NOMO-1 (cell line): Measurements from ENCODE around the gene CHMP6.
A peak's percentile ranks its signal among the peaks of the same experiment; 100 is the strongest.

Experiments
- DNase-seq, 2 experiments: peaks; one replicate each; lab custom pipeline; 2025; ENCODE audit not compliant: unreplicated experiment in 2 of 2; lab: John Stamatoyannopoulos, UW

CHMP6 gene

GRCh38 chr17:80992077-80992947, 671 bp downstream of the CHMP6 start:
- DNase-seq: no peak

GRCh38 chr17:80992948-80993624, 1.4 kb downstream of the CHMP6 start:
- DNase-seq: peak in 1 of 2 experiments; percentile 50

DNA sequence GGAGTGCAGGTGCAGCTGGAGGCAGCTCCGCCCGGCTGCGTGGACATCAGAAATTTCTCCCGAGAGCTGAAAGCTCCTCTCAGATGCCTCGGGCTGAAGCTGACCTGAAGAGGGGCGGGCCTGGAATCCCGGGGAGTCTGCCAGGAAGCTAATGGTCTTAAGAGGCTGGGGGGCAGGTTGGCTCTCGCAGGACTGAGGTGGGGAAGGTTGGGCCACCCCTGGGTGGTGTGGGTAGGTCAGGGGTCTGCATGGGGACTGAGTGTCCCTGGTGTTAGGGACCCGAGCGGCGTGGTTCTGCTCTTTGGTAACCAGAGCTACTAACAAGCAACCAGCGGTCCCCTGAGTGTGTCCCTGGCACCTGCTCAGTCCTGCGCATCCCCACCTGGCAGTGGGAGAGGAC, 3.5 kb downstream of the CHMP6 start:
- DNase-seq: no peak

GRCh38 chr17:80996422-80997305, 5.0 kb downstream of the CHMP6 start:
- no peak for DNase-seq

DNA sequence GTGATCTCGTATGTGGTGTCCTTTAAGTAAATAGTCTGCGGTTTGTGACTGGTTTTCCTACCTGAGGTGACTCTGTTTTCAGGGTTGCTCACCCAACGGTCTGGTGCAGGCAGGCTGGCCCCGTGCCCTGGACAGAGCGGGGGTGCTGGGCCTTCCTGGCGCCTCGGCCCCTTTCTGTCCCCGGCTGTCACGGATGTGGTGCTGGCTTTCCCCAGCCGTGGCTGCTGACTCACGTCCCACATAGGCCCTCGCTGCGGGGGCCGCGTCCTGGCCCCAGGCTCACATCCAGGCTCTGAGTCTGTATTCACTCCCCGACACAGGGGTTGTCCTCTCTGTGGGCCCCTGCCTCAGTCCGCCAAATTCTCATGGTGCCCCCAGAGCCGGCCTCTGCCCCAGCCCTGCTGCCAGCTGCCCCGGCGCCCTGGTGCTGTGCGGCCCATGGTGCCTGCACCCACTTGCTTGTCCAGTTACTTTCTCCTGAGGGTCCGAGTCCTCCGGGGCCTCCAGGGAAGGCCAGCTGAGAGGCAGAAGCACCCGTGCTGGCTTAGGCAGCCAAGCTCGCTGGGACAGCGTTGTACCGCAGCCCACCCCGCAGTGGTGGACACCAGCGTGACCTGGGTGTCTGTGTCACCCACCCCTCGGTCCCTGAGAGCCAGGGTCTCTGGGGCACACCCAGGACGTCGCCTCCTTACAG, 5.9 kb downstream of the CHMP6 start:
- DNase-seq: no peak

GRCh38 chr17:80998118-80998747, 6.6 kb downstream of the CHMP6 start:
- no peak for DNase-seq

DNA sequence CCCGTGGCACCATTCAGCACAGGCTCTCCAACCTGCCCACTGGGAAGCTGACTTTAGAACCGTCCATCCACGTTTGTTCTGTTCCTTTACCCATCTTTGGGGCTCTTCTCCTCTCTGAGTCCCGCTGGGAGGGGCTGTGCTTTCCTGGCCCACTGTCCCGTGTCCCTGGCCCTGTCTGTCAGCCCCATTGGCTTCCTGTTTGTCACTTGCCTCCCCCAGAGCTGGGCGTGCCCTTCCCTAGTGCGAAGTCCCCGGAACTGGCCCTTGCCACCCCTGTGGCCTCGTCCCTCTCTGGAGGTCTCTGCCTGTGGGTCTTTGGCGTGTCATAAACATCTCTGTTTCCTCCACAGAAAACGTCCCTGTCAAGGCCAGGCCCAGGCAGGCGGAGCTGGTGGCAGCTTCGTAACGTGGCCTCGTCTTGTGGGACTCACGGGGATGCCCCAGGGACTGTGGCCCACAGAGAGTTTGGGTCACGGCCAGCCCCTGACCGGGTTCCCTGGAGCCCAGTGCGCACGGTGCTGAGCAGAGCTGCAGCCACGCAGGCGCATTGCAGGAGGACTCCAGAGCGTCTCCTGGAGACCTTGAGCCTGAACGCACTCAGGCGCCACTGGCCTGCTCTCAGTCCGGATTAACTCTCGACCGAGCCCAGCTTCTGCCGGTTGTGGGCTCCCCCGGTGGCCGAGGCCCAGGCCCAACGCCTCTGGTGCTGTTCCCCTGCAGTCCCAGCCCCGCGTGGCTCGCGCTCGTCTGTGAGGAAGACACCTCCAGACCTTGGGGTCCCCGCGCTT, 7.3 kb downstream of the CHMP6 start:
- no peak for DNase-seq

GRCh38 chr17:80999536-81000333, 8.1 kb downstream of the CHMP6 start:
- no peak for DNase-seq

DNA sequence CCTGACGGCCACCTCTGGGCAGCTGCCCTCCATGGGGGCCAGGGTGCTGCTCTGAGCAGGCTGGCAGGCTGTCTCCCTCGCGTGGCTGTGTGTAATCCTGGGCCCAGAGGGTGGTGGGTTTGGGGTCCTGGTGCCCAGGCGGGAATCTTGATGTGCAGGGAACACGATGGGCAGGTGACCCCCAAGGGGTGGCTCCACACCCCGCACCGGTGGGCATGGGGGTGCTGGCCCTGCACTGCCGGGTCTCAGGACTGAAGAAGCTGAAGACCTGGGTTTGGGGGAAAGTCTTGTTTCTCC, 8.6 kb downstream of the CHMP6 start:
- no peak for DNase-seq

GRCh38 chr17:81000631-81001357, 9.2 kb downstream of the CHMP6 start:
- DNase-seq: no peak

- no peak for DNase-seq
Measured at GRCh38 chr17:81002013-81002384, 10.4 kb downstream of the CHMP6 start.

DNA sequence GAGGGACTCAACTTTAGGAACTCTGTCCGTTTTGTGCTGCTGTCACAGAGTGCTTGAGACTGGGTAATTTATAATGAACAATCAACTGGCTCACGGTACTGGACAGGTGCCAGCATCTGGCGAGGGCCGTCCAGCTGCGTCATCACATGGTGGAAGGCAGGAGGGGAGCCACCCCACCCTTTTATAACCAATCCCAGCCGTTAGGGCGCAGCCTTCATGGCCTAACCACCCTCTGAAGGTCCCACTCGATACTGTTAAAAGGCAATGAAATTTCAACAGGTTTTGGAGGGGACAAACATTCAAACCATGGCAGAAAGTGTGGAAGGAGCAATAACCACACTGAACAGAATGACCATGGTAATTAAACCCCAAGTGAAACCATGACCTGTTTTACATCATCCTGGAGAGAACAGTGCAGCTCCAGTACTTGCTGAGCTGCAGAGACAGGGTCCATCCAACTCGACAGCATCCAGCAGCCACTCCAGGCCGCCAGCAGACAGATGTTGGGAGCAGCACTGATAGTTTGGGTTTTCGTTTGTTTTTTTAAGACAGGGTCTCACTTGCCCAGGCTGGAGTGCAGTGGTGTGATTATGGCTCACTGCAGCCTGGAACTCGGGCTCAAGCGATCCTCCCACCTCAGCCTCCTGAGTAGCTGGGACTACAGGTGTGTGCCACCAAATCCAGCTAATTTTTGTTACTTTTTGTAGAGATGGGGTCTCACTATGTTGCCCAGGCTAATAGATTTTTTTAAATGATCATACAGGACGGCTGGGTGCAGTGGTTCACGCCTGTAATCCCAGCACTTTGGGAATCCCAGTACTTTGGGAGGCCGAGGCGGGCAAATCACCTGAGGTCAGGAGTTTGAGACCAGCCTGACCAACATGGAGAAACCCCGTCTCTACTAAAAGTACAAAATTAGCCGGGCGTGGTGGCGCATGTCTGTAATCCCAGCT, 11.0 kb downstream of the CHMP6 start:
- peak in 1 of 2 experiments; percentile 39 for DNase-seq

DNA sequence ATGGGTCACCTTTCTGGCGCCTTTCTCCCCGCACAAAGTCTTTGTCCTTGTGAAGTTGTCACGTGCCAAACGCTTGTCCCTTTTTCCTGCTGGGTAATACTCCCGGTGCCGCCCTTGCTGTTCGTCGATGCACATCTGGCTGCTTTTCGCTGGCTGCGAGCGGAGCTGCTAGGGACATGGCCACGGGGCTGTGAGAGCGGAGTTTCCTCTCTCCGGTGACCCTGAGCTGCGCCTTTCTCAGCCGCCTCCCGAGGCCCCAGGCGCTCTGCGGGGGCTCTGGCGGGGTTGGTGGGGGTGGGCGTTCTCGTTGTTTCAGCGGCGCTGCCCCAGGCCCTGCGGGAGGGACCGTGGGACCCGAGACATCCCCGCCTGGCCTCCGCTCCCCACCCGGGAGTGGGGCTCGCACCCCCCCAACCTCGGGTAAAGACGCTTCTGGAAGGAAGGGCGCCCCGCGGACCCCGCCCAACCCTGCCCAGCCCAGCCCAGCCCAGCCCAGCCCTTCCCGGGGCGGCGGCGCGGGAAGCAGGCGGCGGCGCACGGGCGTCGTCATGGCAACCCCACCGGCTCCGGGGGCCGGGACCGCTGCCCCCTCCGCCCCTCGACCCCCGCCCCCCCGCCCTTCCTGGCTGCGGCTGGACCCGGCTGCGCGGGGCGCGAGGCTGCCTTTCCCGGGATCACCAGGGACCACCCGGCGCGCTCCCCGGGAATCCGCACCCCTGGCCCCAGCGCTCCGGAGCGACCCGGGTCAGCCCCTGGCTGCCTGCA, 12.3 kb downstream of the CHMP6 start:
- peak in 1 of 2 experiments; percentile 22 for DNase-seq

DNA sequence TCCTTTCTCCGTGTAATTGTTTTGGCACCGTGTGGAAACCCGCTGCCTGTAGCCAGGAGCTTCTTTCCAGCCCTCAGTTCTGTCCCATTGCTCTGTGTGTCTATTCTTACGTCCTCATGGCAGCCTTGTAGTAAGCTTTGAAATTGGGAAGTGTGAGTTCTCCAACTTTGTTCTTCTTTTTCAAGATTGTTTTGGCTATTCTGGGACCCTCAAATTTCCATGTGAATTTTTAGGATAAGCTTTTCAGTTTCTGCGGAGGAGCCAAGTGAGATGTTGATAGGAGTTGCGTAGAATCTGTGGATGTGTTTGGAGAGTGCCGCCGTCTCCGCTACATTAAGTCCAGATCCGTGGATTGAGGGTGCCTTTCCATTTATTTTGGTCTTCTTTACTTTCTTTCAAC, 15.2 kb downstream of the CHMP6 start:
- no peak for DNase-seq

DNA sequence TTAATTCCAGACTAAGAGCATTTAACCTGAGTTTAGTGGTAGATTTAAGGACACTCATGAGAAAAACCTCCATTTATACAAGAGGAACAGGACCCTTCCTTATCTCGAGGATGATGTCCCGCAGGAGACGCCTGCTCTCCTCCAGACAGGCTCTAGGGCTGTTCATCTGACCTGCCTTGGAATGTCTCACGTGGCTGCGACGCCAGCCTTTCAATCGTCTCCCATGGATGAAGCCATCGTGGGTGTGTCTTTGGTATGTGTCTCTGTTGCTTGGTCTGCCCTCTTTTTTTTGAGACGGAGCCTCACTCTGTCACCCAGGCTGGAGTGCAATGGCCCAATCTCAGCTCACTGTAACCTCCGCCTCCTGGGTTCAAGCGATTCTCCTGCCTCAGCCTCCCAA, 16.5 kb downstream of the CHMP6 start:
- no peak for DNase-seq

- DNase-seq: peak; percentile 25 to 43
Measured at GRCh38 chr17:81009136-81009535, 17.5 kb downstream of the CHMP6 start.
